ENCODE data around the gene TRPV5.

DNA sequence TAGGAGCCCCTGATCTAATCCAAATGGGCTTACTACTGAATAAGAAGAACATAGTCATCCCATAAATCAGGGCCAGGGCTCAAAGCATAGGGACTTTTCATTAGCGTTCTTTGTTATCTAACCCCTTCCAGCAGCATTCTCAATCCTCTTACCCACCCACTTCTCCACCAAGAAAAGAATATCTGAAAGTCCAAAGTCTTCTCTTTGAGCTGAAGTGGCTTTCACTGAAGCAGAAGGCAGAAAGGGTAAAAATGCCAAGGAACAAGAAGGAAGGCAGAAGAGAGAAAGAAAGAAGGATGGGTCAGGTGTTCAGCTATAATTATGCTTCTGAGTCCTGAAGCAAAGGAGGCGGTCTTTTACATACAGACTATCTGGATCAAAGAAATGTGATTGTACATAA is 10.2 kb downstream of the TRPV5 start:
- no peak for TF ChIP-seq EZH2phosphoT487 (IDR thresholded peaks at IDR 0.05; ENCODE audit: low read depth, severe bottlenecking, unreplicated experiment)
- TF ChIP-seq, protein P1, sequence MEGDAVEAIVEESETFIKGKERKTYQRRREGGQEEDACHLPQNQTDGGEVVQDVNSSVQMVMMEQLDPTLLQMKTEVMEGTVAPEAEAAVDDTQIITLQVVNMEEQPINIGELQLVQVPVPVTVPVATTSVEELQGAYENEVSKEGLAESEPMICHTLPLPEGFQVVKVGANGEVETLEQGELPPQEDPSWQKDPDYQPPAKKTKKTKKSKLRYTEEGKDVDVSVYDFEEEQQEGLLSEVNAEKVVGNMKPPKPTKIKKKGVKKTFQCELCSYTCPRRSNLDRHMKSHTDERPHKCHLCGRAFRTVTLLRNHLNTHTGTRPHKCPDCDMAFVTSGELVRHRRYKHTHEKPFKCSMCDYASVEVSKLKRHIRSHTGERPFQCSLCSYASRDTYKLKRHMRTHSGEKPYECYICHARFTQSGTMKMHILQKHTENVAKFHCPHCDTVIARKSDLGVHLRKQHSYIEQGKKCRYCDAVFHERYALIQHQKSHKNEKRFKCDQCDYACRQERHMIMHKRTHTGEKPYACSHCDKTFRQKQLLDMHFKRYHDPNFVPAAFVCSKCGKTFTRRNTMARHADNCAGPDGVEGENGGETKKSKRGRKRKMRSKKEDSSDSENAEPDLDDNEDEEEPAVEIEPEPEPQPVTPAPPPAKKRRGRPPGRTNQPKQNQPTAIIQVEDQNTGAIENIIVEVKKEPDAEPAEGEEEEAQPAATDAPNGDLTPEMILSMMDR (IDR thresholded peaks at IDR 0.05; ENCODE audit: poor library complexity) = no peak

All from hepatocyte (in vitro differentiated cells).